GM11168 (cell line): Measurements from ENCODE around the gene NINJ2.

Experiments used
- in situ Hi-C: fragments of 300-500 bp; cut with MboI; formaldehyde crosslinking; loops from one replicate; pipeline ENCODE4 v1.12.0; 2022; ENCODE audit warnings: low sequenced_read_pairs; ENCODE audit not compliant: unreplicated experiment

NINJ2 gene

GRCh38 chr12:541676-542324, 121.4 kb downstream of the NINJ2 start:
- in situ Hi-C loops = no loop called here

GRCh38 chr12:539540-540310, 123.5 kb downstream of the NINJ2 start:
- in situ Hi-C loops = no loop called here

- in situ Hi-C loops = no loop called here
These were observed 124.3 kb downstream of the NINJ2 start for GRCh38 chr12:538731-539539.

- in situ Hi-C loops = no loop called here
These were observed 125.5 kb downstream of the NINJ2 start for GRCh38 chr12:537772-538171.

GRCh38 chr12:536751-537245, 126.4 kb downstream of the NINJ2 start:
- in situ Hi-C loops = no loop called here

- in situ Hi-C loops = no loop called here
These were observed 127.8 kb downstream of the NINJ2 start for GRCh38 chr12:535396-535795.

GRCh38 chr12:534216-534615, 129.0 kb downstream of the NINJ2 start:
- in situ Hi-C loops = no loop called here

GRCh38 chr12:533718-534117, 129.5 kb downstream of the NINJ2 start:
- in situ Hi-C loops = no loop called here

- in situ Hi-C loops = no loop called here
These were observed 130.2 kb downstream of the NINJ2 start for GRCh38 chr12:532908-533565.

- in situ Hi-C loops = no loop called here
These were observed 131.2 kb downstream of the NINJ2 start for GRCh38 chr12:531951-532585.

GRCh38 chr12:530821-531220, 132.4 kb downstream of the NINJ2 start:
- in situ Hi-C loops = no loop called here

GRCh38 chr12:530308-530707, 132.9 kb downstream of the NINJ2 start:
- in situ Hi-C loops = no loop called here

- in situ Hi-C loops = no loop called here
These were observed 135.5 kb downstream of the NINJ2 start for GRCh38 chr12:527729-528128.

GRCh38 chr12:527241-527640, 136.0 kb downstream of the NINJ2 start:
- in situ Hi-C loops = no loop called here

- in situ Hi-C loops = no loop called here
These were observed 137.2 kb downstream of the NINJ2 start for GRCh38 chr12:526089-526488.

- in situ Hi-C loops = no loop called here
These were observed 138.9 kb downstream of the NINJ2 start for GRCh38 chr12:524167-524951.

- in situ Hi-C loops = no loop called here
These were observed 140.4 kb downstream of the NINJ2 start for GRCh38 chr12:522692-523378.

GRCh38 chr12:520119-520518, 143.1 kb downstream of the NINJ2 start:
- in situ Hi-C loops = no loop called here

GRCh38 chr12:517538-517937, 145.7 kb downstream of the NINJ2 start:
- in situ Hi-C loops = no loop called here
